HG03064 (cell line): ENCODE data around the gene PLCL2.

Experiments used
- ATAC-seq: cut with Tn5 transposase; IDR thresholded peaks from one replicate; pipeline ENCODE4 v1.9.1; 2021; ENCODE audit warnings: low read depth; ENCODE audit not compliant: unreplicated experiment

Gene PLCL2

DNA sequence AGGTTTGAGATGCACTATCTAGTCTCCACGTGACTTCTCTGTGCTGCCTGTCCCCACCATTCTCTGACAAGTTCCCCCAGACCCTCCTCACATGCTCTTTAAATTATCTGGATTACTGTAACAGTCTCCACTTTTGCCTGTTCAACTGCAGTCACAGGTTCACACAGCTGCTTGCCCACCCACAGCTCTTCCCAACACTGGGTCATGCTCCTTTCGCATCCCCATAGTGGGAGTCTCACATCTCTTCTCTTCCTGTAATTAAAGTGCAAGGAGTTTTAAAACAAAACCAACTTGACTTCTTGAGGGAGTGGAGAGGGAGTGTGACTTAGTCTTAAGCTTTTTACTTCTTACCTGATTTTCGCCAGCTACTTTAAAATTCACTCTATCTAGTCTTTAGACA, 178.8 kb downstream of the PLCL2 start:
- ATAC-seq, result no peak

DNA sequence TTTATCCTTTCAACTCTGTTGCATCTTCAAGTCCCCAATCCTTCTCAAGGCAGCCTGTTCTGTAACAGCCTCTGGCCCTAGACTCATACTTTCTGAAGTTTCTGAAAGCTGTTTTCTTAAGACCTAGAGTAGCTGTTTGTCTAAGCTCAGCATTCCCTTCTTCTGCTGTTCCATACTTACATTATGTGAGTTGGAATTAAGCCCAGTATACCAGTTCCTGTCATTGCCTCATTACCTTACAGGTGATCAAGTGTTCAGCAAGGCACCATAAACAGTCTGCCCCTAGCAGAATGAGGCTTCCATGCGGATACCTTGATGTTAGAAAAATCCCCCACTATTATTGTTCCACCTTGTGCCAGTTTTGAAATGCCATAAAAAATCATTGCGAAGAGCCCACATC, 180.6 kb downstream of the PLCL2 start:
- no peak for ATAC-seq

DNA sequence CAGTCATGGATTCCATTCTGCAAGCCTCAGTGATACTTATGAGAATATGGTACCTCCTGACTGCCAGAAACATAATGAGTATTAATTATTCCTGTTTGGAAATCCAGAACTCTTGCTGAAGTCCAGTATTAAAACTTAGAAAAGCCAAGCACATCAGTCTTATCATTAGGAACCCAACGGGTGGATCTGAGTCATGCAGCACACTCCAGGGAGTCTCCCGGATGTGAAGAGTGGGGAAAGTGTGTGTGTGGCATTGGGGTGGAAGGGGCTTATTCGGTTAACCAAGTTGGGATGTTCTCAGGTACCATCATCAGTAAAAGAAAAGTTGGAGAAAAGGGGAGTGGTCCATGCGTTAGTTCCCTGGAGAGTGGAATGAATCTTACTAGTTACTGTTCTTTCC, 181.1 kb downstream of the PLCL2 start:
- no peak for ATAC-seq

DNA sequence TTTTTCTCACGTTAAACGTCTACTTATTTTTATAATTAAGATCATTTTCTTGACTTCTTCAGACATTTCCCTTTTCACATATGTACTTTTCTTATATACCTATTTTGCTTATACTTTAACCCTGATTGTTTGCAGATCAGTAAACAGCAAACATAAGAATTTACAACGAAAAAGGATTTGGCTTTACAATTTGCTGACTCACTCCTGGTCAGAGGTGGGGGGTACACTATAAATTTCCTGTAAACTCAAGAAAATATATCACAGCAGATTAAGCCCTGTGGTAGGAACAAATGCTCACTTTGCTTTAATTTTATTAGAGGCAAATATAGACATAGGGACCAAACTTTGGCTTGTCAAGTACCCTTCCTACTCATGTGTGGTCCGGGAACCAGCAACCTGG, 185.0 kb downstream of the PLCL2 start:
- no peak for ATAC-seq

DNA sequence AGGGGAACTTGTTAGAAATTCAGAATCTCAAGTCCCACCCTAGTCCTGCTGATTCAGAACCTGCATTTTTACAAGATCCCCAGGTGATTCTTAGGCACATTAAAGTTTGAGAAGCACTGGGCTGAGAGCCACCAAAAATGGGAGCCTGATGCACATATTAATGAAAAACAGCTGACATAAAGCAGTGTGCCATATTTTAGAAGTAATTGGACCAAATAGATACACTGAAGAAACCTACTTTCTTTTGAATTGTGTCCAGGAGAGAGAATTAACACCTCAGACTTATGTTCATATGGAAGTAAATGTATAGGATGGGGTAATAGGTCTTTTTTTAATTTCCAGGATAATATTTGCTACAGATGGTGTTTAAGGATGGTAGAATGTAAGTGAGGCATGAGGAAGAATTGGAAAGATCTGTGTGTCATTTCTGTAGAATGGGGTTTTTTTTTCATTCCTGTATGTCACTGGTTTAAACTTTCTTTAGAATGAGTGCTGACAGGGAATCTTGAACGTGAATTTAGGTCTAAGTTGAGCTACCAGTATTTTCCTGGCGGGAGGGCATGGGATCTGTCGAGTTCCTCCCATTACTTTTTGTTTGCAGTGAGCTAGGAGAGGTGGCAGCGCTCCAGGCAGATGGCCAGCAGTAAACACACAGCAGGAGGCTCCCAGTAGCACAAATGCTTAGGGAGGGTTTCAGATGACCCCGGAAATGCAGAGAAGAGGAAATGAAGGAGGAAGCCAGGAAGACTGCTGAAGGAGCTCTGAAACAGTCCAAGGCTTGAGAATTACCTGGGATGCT, 185.6 kb downstream of the PLCL2 start:
- ATAC-seq, result no peak

DNA sequence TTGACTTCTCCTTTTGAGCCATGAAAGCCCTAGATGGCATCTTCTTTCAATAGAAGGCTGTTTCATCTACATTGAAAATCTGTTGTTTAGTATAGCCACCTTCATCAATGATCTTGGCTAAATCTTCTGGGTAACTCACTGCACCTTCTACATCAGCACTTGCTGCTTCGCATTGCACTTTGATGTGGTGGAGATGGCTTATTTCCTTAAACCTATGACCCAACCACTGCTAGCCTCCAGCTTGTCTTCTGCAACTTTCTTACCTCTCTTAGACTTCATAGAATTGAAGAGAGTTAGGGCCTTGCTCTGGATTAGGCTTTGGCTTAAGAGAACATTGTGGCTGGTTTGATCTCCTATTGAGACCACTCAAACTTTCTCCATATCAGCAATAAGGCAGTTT, 189.8 kb downstream of the PLCL2 start:
- no peak for ATAC-seq

DNA sequence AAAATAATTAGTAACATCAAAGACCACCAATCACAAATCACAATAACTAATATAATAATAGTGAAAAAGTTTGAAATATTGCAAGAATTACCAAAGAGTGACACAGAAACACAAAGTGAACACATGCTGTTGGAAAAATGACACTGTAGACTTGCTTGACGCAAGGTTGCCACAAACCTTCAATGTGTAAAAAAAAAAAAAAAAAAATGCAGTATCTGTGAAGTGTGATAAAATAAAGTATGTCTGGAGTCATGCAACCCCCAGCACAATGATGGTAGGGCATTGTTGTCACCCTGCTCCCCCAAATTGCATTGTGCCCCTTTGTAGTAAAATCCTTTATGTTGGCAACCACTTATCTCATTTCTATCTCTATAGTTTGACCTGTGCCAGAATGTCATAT, 190.6 kb downstream of the PLCL2 start:
- ATAC-seq, result no peak

DNA sequence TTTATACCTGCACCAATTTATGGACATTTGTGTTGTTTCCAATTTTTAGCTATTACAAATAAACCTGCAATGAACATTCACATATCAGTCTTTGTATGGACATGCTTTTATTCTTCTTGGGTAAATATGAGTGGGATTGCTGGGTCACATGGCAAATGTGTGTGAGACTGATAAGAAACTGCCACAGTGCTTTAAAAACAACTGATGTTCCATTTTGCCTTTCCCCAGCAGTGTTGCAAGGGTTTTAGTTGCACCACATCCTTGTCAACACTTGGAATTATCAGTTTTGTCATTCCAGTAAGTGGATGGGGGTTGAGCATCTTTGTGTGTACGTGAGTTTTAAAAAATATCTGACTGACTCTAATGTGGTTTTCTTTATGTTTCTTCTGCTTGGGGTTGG, 191.2 kb downstream of the PLCL2 start:
- no peak for ATAC-seq

DNA sequence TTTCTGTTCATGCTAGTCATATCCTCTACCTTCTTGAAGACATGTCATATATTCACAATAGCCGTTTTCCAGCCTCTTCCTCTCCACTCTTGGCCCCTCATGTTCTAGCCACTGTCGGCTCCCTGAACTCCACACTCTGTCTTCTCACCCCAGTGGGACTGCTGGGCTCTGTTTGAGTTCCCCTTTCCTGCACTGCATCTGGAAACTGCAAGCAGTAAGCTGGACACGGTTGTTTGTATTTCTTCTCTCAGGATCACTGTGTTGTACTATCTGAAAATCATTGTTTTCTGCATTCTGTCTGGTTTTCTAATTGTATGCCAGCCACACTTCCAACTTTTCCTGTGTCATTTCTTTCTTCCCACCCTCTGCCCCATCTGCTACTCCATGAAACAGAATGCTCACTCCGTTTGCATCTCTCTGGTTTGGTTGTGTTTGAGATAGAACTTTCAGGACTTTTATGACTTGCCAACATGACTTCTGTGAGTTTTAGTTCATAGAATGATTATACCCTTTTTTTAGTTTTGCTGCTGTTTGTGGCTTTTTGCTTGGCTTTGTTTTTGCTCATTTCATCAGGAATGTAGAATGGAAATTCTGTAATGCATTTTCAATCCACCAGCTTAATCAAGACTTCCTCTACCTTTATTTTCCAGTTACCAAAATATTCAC, 192.3 kb downstream of the PLCL2 start:
- no peak for ATAC-seq

DNA sequence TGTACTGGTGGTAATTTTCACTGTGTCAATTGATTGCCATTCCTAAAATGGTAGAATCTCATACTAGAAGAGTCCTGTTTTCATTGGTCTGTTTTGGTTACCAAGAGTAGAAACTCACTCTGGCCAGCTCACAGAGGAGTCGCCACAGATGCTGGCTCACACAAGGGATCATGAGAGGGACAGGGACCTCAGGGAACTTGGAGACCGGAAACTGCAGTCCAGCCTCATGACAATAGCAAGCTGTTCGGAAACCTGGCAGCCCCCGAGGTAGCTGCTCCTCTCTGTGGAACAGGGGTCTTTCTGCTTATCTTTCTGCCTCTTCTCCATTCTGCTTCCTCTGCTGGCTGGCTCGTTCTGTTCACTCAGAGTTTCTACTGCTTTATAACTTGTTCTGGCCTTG, 192.9 kb downstream of the PLCL2 start:
- ATAC-seq, result no peak

DNA sequence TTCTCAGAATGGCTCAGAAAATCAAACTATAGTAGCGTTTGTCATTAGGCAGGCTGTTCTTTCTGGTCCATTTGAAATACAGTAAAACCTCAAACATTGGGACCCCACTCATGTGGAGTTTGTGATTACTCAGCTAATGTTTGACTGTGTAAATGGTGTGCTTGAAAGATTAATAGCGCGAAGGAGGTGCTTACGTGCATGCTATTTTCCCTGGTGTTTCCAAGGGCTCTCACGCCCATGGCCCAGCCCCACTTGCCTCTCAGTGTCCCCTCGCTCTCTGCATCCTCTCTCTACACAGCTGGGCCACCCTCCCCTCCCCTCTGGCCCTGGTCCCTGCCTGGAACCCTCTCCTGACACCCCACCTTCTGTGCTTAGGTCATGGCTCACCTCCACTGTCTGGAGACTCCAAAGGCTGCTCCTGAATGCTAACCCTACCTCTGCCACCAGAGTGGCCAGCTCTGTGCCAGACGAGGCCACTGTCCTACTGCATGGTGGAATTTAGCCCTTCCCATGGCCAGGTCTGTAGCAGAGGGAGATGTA, 194.2 kb downstream of the PLCL2 start:
- no peak for ATAC-seq

DNA sequence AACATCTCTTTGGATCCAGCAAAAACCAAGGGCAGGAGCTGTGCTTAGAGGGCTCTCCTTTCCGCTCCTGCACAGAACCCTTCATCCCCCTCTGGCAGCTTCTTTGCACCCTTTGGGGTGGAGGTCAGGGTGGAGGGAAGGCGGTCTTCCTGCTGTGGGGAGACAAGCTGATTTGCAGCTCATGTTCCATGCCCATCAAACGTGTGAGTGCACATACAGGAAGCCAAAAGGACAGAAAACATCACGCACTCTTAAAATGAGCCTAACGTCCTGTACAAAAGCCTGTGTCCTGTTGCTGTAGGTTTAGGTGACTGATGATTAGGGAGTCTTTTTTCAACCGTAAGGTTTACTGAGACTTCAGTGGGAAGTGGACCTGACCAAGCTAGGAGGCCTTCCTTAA, 195.2 kb downstream of the PLCL2 start:
- ATAC-seq, result no peak

DNA sequence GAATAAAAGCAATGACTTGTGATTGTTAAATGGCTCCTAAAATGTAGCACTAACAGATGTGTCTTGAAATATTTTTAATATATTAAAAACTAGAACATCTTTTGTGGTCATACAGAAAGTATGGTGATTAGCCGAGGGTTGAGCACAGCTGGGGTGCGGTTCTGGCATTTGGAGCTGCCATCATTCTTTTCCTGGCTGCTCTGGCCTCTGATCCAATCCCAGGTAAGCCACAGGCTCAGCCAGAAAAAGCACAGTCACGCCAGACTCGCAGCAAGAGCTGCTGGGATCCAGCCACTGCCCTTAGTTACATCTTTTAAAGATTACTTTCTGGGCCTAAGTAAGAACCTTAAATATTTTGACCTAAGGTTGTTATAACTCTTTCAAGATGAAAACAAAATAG, 196.8 kb downstream of the PLCL2 start:
- ATAC-seq, result no peak

DNA sequence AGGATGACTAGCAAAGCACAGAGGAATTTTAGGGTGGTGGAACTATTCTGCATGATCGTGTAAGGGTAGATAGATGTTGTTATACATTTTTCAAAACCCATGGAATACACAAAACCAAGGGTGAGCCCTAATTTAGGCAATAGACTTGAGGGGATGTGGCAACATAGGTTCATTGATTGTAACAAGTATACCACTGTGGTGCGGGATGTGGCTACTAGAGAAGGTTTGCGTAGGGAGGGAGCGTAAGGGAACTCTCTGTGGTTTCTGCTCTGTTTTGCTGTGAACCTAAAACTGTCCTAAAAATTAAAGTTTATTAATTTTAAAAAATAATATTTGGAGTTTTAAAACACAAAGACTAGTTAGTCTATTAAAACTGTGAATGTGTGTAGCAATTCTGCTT, 202.8 kb downstream of the PLCL2 start:
- ATAC-seq, result no peak

DNA sequence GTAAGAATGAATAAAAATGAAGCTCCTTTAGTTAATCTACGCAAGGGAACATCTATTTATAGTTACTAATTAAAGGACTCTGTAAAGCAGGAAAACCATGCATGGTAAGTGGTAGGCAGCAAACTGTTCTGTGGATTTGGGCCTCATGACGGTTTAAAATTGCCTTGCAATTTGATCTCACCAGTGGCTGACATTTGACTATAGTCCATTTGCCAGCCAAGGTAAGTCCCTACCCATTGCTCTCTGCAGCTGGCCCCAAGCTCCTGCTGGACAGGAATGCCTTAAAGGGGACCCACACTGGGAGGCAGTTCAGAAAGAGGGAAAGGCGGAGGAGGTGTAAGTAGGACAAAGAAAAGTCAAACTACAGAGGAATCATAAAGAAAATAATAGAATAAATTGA, 203.3 kb downstream of the PLCL2 start:
- no peak for ATAC-seq

DNA sequence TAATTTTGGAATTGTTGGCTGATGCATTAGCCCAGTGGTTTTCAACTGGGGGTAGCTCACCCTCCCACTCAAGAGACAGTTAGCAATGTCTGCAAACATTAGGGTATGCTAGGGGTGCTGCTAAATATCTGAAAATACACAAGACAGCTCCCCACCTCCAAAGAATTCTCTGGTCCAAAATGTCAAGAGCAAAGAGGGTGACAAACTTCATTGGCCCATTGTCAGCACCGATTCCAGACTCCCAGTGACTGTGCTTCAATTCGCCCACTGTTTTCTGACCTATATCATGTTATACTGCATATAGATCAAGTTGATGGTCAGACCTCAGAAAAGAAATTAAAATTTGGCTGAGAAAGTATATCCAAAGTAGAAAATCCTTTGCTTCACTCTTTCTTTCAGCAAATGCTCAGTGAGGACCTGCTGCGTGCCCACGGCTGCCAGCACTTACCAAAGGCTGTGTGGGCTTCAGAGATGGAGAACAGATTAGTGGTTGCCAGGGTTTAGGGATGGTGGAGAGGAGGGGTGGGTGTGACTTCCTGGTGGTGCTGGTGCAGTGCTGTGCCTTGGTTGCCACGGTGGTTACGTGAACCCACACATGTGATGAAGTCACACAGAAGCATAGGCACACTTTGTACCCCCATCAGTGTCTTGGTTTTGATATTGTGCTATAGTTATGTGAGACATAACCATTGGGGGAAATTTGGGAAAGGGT, 204.0 kb downstream of the PLCL2 start:
- no peak for ATAC-seq

DNA sequence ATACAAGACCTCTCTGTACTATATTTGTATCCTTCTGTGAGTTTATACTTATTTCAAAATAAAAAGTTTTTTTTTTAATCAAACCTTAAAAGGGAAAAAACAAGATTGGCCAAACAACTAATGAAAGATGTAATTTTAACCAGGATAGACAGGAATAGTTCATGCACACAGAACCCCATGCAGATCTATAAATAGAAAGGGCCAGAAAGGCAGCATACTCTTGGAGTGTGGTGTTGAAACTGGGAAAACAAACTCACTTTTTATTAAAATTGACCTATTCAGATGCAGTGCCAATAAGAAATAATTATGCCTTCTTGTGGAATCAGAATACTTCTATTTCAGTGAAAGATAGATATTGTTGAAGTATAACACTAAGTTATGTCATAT, 204.6 kb downstream of the PLCL2 start:
- ATAC-seq, result no peak

DNA sequence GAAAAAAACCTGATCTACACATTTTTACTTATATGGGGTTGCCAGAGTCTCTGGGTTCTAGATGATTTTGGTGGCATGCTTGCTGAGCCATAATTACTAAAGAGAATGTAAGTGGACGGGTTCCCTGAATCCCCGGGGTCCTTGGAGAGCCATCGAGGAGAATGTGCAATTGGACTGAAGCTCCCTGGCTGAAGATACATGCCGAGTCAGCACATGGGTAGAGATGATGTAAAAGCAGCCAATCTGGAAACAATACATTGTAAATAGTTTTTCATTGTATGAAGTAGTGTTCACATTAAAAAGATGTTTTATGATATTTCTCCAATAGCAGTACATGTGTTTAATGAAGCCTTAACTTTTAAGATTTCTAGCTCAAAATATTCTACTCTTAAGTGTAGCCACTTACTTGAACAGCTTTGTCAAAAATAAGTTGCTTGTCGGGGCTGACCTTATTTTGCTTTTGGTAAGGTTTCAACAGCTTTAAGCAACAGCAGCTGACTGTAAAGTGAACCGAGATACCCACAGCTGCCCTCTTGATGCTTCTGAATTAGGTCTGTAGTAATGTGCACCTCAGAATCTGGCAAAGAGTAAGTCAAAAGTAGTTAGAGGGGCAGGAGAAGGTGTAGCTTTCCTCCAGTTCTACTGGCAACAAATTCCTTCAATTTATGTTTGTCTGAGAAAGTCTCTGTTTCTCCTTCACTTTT, 205.7 kb downstream of the PLCL2 start:
- no peak for ATAC-seq

DNA sequence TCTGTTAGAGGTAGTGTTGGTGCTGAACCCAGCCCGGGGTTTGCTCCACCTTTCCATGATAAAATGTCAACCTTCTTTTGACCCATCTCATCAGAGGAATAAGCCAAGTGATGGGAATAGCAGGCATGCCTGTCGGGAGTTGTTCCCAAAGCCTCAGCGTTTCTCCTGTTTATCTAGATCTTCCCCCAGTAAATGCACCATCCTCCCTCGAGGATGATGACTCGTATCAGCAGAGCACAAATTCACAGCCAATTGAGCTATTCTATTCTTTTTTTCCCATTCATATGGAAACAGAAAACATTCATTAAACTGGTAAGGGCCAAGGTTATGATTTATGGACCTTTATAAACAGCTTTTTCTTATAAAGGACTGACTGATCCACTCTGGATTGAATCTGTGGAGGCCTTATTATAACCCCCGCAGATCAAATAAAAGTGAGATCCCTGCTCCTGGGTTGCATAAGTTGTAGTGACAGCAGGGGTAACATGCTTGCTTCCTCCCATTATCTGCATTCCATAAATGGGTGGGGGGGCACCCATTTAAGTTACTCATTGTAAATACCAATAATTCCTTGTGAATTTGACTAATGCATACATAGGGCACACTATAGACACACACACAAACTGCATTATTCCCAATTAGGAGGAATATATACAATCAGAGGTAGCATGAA, 207.3 kb downstream of the PLCL2 start:
- ATAC-seq, result no peak

DNA sequence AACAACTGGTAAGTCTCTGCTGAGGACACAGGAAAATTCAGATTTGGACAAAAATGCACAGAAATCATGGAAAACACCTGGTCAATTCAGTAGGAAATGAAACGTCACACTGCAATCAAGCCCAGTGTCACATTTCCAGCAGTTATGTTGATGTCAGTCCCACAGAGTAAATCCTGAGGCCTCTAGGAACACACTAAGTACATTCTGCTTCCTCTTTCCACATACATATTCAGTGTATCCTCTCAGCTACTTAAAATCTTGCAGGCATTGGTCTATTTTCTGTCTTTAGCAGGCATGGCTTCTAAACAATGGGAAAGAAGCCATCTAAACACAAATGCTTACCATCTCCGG, 207.8 kb downstream of the PLCL2 start:
- no peak for ATAC-seq
